ENCODE data around the gene MDFI.

Gene MDFI

GRCh38 chr6:41651246-41651961 lies 13.1 kb downstream of the MDFI start:
- DNase-seq (ENCODE audit: low read depth), result no peak

- DNase-seq (ENCODE audit: low read depth), result no peak
These were observed 13.8 kb downstream of the MDFI start for GRCh38 chr6:41651962-41652657.

GRCh38 chr6:41652866-41653652 lies 14.8 kb downstream of the MDFI start:
- no peak for DNase-seq (ENCODE audit: low read depth)

- no peak for DNase-seq (ENCODE audit: low read depth)
These were observed 15.4 kb downstream of the MDFI start for GRCh38 chr6:41653691-41654090.

GRCh38 chr6:41654151-41654697 lies 16.0 kb downstream of the MDFI start:
- DNase-seq (ENCODE audit: low read depth), result no peak

- DNase-seq (ENCODE audit: low read depth), result no peak
These were observed 16.5 kb downstream of the MDFI start for GRCh38 chr6:41654698-41655151.

GRCh38 chr6:41655176-41655575 lies 16.9 kb downstream of the MDFI start:
- DNase-seq (ENCODE audit: low read depth), result no peak

- DNase-seq (ENCODE audit: low read depth), result no peak
These were observed 17.4 kb downstream of the MDFI start for GRCh38 chr6:41655646-41656001.

GRCh38 chr6:41656002-41656691 lies 17.9 kb downstream of the MDFI start:
- no peak for DNase-seq (ENCODE audit: low read depth)

- DNase-seq (ENCODE audit: low read depth), result no peak
These were observed 19.1 kb downstream of the MDFI start for GRCh38 chr6:41657131-41658094.

GRCh38 chr6:41658636-41659035 lies 20.4 kb downstream of the MDFI start:
- no peak for DNase-seq (ENCODE audit: low read depth)

GRCh38 chr6:41659935-41660334 lies 21.7 kb downstream of the MDFI start:
- no peak for DNase-seq (ENCODE audit: low read depth)

GRCh38 chr6:41663568-41663967 lies 25.3 kb downstream of the MDFI start:
- no peak for DNase-seq (ENCODE audit: low read depth)

- DNase-seq (ENCODE audit: low read depth), result no peak
These were observed 26.0 kb downstream of the MDFI start for GRCh38 chr6:41664271-41664670.

- no peak for DNase-seq (ENCODE audit: low read depth)
These were observed 28.9 kb downstream of the MDFI start for GRCh38 chr6:41667195-41667594.

- no peak for DNase-seq (ENCODE audit: low read depth)
These were observed 30.7 kb downstream of the MDFI start for GRCh38 chr6:41668968-41669367.

- DNase-seq (ENCODE audit: low read depth), result no peak
These were observed 32.6 kb downstream of the MDFI start for GRCh38 chr6:41670703-41671360.

GRCh38 chr6:41671376-41671775 lies 33.1 kb downstream of the MDFI start:
- no peak for DNase-seq (ENCODE audit: low read depth)

- no peak for DNase-seq (ENCODE audit: low read depth)
These were observed 33.7 kb downstream of the MDFI start for GRCh38 chr6:41672016-41672415.

All from activated T-cell treated with anti-CD3 and anti-CD28 coated beads for 24 hours (primary cell).